ENCODE measurements around the gene GIMAP5. TPM values are rescaled to one million over a fixed set of nuclear protein-coding genes. Genes with fewer than 3 reads are reported as not detected.

Gene GIMAP5
- total RNA-seq, 1 experiment from 2014 or later, result not detected

DNA sequence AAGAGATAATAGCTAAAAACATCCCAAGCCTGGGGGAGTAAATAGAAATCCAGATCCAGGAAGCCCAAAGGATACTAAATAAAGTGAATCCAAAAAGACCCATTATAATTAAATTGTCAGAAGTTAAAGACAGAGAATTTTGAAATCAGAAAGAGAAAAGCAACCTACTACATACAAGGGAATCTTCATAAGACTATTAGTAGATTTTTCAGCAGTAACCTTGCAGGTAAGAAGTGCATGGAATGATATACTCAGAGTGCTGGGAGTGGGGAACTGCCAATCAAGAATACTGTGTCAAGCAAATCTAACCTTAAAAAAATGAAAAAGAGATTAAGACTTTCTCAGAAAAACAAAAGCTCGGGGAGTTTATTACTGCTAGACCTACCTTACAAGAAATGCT is 34.0 kb upstream of the GIMAP5 start:
- ChIA-PET CTCF (no interaction called here), POLR2A (ENCODE audit: unreplicated experiment) (no interaction called here)
- intact Hi-C loops (cut with micrococcal nuclease), result no loop called here
- DNase-seq (no peak), ATAC-seq (no peak)
- Histone ChIP-seq H3K27ac (ENCODE audit: low read length) (no peak overlapping the region), H3F3A (ENCODE audit: low read length, unreplicated experiment) (no peaks in the 10 kb centered on the region), H3K4me1 (ENCODE audit: insufficient read depth, low read length) (no peaks in the 10 kb centered on the region), H3K79me2 (ENCODE audit: low read length) (no peaks in the 10 kb centered on the region), H3K27me3 (ENCODE audit: low read length) (no peaks in the 10 kb centered on the region), H2AFZ (ENCODE audit: low read length) (no peak overlapping the region), H3K9me3 (ENCODE audit: low read length) (no peaks in the 10 kb centered on the region), H4K20me1 (ENCODE audit: low read length) (no peaks in the 10 kb centered on the region), H3K9me2 (replicated peaks; ENCODE audit: low read length) (no peaks in the 10 kb centered on the region), H3K4me3 (ENCODE audit: low read length) (no peak overlapping the region), H3K4me2 (ENCODE audit: low read length) (no peak overlapping the region), H3K36me3 (ENCODE audit: low read depth, low read length) (no peaks in the 10 kb centered on the region), H3K9ac (ENCODE audit: low read length) (no peak overlapping the region)
- no TSS peak for BruUV-seq (replicated peaks)
- no peak for TF ChIP-seq EZH2phosphoT487 (IDR thresholded peaks at IDR 0.05; ENCODE audit: borderline replicate concordance, low read length)
- TF ChIP-seq, protein P1, sequence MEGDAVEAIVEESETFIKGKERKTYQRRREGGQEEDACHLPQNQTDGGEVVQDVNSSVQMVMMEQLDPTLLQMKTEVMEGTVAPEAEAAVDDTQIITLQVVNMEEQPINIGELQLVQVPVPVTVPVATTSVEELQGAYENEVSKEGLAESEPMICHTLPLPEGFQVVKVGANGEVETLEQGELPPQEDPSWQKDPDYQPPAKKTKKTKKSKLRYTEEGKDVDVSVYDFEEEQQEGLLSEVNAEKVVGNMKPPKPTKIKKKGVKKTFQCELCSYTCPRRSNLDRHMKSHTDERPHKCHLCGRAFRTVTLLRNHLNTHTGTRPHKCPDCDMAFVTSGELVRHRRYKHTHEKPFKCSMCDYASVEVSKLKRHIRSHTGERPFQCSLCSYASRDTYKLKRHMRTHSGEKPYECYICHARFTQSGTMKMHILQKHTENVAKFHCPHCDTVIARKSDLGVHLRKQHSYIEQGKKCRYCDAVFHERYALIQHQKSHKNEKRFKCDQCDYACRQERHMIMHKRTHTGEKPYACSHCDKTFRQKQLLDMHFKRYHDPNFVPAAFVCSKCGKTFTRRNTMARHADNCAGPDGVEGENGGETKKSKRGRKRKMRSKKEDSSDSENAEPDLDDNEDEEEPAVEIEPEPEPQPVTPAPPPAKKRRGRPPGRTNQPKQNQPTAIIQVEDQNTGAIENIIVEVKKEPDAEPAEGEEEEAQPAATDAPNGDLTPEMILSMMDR (conservative IDR thresholded peaks at IDR 0.05; ENCODE audit: low read depth, low read length), result no peak
- TF ChIP-seq EZH2 (IDR thresholded peaks at IDR 0.05; ENCODE audit: low read length, unreplicated experiment), result no peak

DNA sequence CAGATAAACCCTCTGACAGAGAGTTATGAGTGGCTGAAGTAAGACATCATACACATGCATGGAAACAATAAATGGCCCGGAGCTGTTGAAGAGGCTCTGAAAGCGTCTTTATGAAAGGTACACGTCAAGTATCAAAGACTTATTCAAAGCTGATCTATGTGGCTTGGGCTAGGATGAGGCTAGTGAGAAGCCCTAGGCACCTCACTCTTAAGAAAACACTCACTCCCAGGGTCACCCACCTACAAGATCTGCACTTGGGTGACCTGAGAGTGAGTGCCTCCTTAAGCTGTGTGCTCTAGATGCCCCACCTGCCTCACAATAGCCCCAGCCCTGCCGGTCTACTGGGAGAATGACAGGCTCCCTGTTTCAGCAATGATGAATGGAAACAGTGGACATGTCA is 21.9 kb upstream of the GIMAP5 start:
- intact Hi-C loops (cut with micrococcal nuclease), result no loop called here
- ChIA-PET POLR2A (ENCODE audit: unreplicated experiment) (no interaction called here), CTCF (no interaction called here)
- no TSS peak for BruUV-seq (replicated peaks)
- Histone ChIP-seq H3K27ac (ENCODE audit: low read length) (no peak overlapping the region), H2AFZ (ENCODE audit: low read length) (no peak overlapping the region), H3K4me2 (ENCODE audit: low read length) (no peak overlapping the region), H3K36me3 (ENCODE audit: low read depth, low read length) (no peaks in the 10 kb centered on the region), H4K20me1 (ENCODE audit: low read length) (no peaks in the 10 kb centered on the region), H3K27me3 (ENCODE audit: low read length) (peaks cover 53% of the 10 kb centered on the region), H3K9me2 (replicated peaks; ENCODE audit: low read length) (no peaks in the 10 kb centered on the region), H3K79me2 (ENCODE audit: low read length) (no peaks in the 10 kb centered on the region), H3K9ac (ENCODE audit: low read length) (no peak overlapping the region), H3K4me1 (ENCODE audit: insufficient read depth, low read length) (no peaks in the 10 kb centered on the region), H3F3A (ENCODE audit: low read length, unreplicated experiment) (no peaks in the 10 kb centered on the region), H3K9me3 (ENCODE audit: low read length) (no peaks in the 10 kb centered on the region), H3K4me3 (ENCODE audit: low read length) (no peak overlapping the region)
- DNase-seq, result no peak
- ATAC-seq, result no peak
- TF ChIP-seq EZH2 (IDR thresholded peaks at IDR 0.05; ENCODE audit: low read length, unreplicated experiment) (no peak), EZH2phosphoT487 (IDR thresholded peaks at IDR 0.05; ENCODE audit: borderline replicate concordance, low read length) (no peak)
- TF ChIP-seq, protein P1 (conservative IDR thresholded peaks at IDR 0.05; ENCODE audit: low read depth, low read length), result no peak

DNA sequence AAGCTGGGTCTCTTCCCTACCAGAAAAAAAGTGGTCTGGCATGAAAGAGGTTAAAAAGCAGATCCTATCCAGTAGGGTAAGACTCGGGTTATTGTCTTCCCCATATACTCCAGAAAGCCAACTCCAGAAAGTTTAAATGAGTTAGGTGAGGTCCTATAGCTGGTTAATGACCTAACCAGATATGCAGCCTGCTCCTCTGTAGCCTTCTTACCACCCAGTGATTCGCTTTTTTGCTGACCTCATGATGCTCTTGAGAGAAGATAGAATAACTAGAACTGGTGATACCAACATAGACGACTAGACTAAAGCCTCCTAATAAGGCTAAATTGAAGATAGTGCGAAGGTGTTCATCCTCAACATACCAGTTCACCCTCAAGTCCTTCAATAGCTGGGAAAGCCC is 21.5 kb upstream of the GIMAP5 start:
- ChIA-PET CTCF (no interaction called here), POLR2A (ENCODE audit: unreplicated experiment) (no interaction called here)
- Histone ChIP-seq H3K27me3 (ENCODE audit: low read length) (peaks cover 57% of the 10 kb centered on the region), H3K9me3 (ENCODE audit: low read length) (no peaks in the 10 kb centered on the region), H3F3A (ENCODE audit: low read length, unreplicated experiment) (no peaks in the 10 kb centered on the region), H3K79me2 (ENCODE audit: low read length) (no peaks in the 10 kb centered on the region), H4K20me1 (ENCODE audit: low read length) (no peaks in the 10 kb centered on the region), H3K9ac (ENCODE audit: low read length) (no peak overlapping the region), H2AFZ (ENCODE audit: low read length) (no peak overlapping the region), H3K4me1 (ENCODE audit: insufficient read depth, low read length) (no peaks in the 10 kb centered on the region), H3K27ac (ENCODE audit: low read length) (no peak overlapping the region), H3K9me2 (replicated peaks; ENCODE audit: low read length) (no peaks in the 10 kb centered on the region), H3K4me2 (ENCODE audit: low read length) (no peak overlapping the region), H3K36me3 (ENCODE audit: low read depth, low read length) (no peaks in the 10 kb centered on the region), H3K4me3 (ENCODE audit: low read length) (no peak overlapping the region)
- no peak for DNase-seq
- TF ChIP-seq, protein P1 (conservative IDR thresholded peaks at IDR 0.05; ENCODE audit: low read depth, low read length), result no peak
- BruUV-seq (replicated peaks), result no TSS peak
- intact Hi-C loops (cut with micrococcal nuclease), result no loop called here
- no peak for ATAC-seq
